Osteocyte (in vitro differentiated cells): Measurements from ENCODE around the gene SNAPC4. TPM values are rescaled to one million over a fixed set of nuclear protein-coding genes. Genes with fewer than 3 reads are reported as not detected.

Source experiments
- DNase-seq: peaks from one replicate; pipeline ENCODE4 v3.0.0; 2021; ENCODE audit warnings: mixed read lengths; ENCODE audit not compliant: unreplicated experiment; ENCODE audit errors: extremely low spot score
- H3K27ac Mint-ChIP-seq: one replicate; pipeline ENCODE4 v1.8.0; 2021; ENCODE audit warnings: mild to moderate bottlenecking, mixed read lengths; ENCODE audit not compliant: unreplicated experiment
- H3K27me3 Mint-ChIP-seq: one replicate; pipeline ENCODE4 v1.8.0; 2021; ENCODE audit warnings: mixed read lengths; ENCODE audit not compliant: unreplicated experiment
- H3K36me3 Mint-ChIP-seq: one replicate; pipeline ENCODE4 v1.8.0; 2021; ENCODE audit warnings: mixed read lengths; ENCODE audit not compliant: unreplicated experiment
- H3K4me1 Mint-ChIP-seq: one replicate; pipeline ENCODE4 v1.8.0; 2021; ENCODE audit warnings: mixed read lengths; ENCODE audit not compliant: unreplicated experiment
- H3K4me3 Mint-ChIP-seq: one replicate; pipeline ENCODE4 v1.8.0; 2021; ENCODE audit warnings: mild to moderate bottlenecking, moderate library complexity, mixed read lengths; ENCODE audit not compliant: unreplicated experiment
- H3K9me3 Mint-ChIP-seq: one replicate; pipeline ENCODE4 v1.8.0; 2021; ENCODE audit warnings: mixed read lengths; ENCODE audit not compliant: unreplicated experiment
- total RNA-seq: library from RNA; stranded (reverse); gene quantifications from 2 replicates; pipeline ENCODE4 v1.2.1, GENCODE V29; 2021
- TF ChIP-seq, protein P1 (sequence below): fragments of 200-600 bp; sonication (generic); IDR thresholded peaks from 2 replicates; pipeline ENCODE4 v1.5.0; 2021; ENCODE audit warnings: antibody characterized with exemption, mild to moderate bottlenecking, moderate library complexity

The SNAPC4 gene
- total RNA-seq, 1 donor from 2014 or later: 9.9 TPM

DNA sequence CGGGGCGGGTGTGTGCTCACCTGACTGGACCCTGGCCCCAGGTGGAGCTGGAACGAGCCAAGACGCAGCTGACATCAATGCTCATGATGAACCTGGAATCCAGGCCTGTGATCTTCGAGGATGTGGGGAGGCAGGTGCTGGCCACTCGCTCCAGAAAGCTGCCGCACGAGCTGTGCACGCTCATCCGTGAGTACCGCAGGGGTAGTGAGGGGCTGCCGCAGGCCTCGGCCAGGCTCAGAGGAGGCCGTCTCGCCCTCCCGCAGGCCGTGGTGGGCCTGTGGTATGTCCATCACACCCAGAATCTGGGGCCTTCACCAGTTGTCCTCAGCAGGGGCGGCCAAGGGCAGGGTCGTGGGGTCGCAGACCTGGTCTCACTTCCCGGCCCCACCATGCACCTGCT lies 21.8 kb upstream of the SNAPC4 start:
- no peaks in the 10 kb centered on the region for H3K4me1 Mint-ChIP-seq
- no peak overlapping the region for H3K4me3 Mint-ChIP-seq
- H3K9me3 Mint-ChIP-seq: no peaks in the 10 kb centered on the region
- H3K27me3 Mint-ChIP-seq: no peaks in the 10 kb centered on the region
- peaks cover 34% of the 10 kb centered on the region for H3K36me3 Mint-ChIP-seq
- no peak for DNase-seq
- TF ChIP-seq, protein P1, sequence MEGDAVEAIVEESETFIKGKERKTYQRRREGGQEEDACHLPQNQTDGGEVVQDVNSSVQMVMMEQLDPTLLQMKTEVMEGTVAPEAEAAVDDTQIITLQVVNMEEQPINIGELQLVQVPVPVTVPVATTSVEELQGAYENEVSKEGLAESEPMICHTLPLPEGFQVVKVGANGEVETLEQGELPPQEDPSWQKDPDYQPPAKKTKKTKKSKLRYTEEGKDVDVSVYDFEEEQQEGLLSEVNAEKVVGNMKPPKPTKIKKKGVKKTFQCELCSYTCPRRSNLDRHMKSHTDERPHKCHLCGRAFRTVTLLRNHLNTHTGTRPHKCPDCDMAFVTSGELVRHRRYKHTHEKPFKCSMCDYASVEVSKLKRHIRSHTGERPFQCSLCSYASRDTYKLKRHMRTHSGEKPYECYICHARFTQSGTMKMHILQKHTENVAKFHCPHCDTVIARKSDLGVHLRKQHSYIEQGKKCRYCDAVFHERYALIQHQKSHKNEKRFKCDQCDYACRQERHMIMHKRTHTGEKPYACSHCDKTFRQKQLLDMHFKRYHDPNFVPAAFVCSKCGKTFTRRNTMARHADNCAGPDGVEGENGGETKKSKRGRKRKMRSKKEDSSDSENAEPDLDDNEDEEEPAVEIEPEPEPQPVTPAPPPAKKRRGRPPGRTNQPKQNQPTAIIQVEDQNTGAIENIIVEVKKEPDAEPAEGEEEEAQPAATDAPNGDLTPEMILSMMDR: no peak
- no peak overlapping the region for H3K27ac Mint-ChIP-seq

DNA sequence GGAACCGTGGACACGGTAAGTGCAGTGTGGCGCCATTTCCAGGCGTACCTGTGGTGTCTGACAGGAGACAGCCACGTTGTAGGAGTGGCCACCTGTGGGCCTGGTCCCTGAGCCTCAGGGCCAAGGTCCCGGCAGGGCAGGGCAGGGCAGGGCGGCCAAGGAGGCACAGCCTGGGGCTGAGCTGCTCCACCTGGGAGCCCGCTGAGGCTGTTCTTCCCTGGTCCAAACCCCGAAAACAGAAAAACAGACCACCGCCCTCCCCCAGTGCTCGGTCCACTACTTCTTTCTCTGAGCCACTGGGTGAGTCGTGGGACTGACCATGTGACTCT lies 19.1 kb upstream of the SNAPC4 start:
- peaks cover 39% of the 10 kb centered on the region for H3K36me3 Mint-ChIP-seq
- no peaks in the 10 kb centered on the region for H3K9me3 Mint-ChIP-seq
- TF ChIP-seq, protein P1: no peak
- H3K4me3 Mint-ChIP-seq: no peak overlapping the region
- no peak for DNase-seq
- H3K27ac Mint-ChIP-seq: no peak overlapping the region
- H3K27me3 Mint-ChIP-seq: no peaks in the 10 kb centered on the region
- no peaks in the 10 kb centered on the region for H3K4me1 Mint-ChIP-seq

DNA sequence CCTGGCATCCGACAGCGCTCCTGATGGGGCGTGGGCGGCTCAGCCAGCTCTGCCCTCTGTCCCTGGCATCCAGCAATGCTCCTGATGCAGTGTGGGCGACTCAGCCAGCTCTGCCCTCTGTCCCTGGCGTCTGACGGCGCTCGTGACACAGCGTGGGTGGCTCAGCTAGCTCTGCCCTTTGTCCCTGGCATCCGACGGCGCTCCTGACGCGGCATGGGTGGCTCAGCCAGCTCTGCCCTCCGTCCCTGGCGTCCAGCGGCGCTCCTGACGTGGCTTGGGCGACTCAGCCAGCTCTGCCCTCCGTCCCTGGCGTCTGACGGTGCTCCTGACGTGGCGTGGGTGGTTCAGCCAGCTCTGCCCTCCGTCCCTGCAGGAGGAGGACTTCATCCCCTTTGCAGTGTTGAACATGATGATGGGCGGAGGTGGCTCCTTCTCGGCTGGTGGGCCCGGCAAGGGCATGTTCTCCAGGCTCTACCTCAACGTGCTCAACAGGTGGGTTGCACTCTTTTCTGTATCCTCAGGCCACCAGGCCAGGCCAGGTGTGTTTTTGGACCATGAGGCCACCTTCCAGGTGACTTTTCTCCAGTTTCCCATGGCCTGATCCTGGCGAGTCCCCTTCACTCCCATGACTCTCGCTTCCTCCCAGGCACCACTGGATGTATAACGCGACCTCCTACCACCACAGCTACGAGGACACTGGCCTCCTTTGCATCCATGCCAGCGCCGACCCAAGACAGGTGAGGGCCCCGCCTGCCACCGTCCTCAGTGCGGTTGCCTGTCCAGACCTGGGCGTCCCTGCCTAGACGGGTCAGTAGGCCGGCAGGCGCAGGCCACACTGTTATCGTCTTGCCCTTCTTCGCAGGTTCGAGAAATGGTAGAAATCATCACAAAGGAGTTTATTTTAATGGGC lies 18.5 kb upstream of the SNAPC4 start:
- Mint-ChIP-seq H3K9me3 (no peaks in the 10 kb centered on the region), H3K27ac (no peak overlapping the region), H3K27me3 (no peaks in the 10 kb centered on the region), H3K4me1 (no peaks in the 10 kb centered on the region), H3K4me3 (no peak overlapping the region), H3K36me3 (peaks cover 40% of the 10 kb centered on the region)
- DNase-seq: no peak
- TF ChIP-seq, protein P1: no peak

DNA sequence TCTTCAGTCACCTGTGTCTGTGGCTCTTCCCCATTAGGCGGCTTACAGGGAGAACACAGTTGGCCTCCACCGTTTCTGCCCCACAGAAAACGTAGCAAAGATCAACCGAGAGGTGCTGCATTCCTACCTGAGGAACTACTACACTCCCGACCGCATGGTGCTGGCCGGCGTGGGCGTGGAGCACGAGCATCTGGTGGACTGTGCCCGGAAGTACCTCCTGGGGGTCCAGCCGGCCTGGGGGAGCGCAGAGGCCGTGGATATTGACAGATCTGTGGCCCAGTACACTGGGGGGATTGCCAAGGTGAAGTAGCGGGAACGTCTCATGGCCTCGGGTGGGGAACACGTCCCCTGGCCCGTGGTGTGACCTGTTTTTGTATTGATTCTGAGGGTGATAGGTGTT lies 16.9 kb upstream of the SNAPC4 start:
- no peak for DNase-seq
- no peaks in the 10 kb centered on the region for H3K9me3 Mint-ChIP-seq
- H3K36me3 Mint-ChIP-seq: peaks cover 39% of the 10 kb centered on the region
- no peak overlapping the region for H3K4me3 Mint-ChIP-seq
- no peaks in the 10 kb centered on the region for H3K27me3 Mint-ChIP-seq
- no peak overlapping the region for H3K27ac Mint-ChIP-seq
- TF ChIP-seq, protein P1: no peak
- peaks cover 7% of the 10 kb centered on the region for H3K4me1 Mint-ChIP-seq

DNA sequence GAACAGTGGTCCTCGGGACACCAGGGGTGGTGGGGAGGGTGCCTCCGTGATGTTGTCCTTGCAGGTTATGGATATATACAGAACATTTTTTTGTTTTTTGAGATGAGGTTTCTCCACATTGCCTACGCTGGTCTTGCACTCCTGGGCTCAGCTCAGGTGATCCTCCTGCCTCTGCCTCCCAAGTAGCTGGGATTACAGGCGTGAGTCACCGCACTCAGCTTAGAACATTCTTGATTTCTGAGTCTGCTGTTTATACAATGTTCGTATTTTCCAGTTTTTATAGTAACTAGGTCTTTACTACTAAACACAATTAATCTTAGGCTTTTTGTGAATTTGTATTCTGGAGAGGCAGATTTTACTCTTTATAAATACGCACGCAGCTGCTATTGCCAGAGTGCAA lies 16.5 kb upstream of the SNAPC4 start:
- DNase-seq: no peak
- H3K27me3 Mint-ChIP-seq: no peaks in the 10 kb centered on the region
- H3K4me1 Mint-ChIP-seq: peaks cover 12% of the 10 kb centered on the region
- no peak overlapping the region for H3K4me3 Mint-ChIP-seq
- TF ChIP-seq, protein P1: no peak
- no peak overlapping the region for H3K27ac Mint-ChIP-seq
- no peaks in the 10 kb centered on the region for H3K9me3 Mint-ChIP-seq
- peaks cover 39% of the 10 kb centered on the region for H3K36me3 Mint-ChIP-seq
